Measurements from ENCODE around the gene TMEM145. TPM values are rescaled to one million over a fixed set of nuclear protein-coding genes. Genes with fewer than 3 reads are reported as not detected.

Gene TMEM145
- total and polyA plus RNA-seq, 9 of the 15 experiments (the other 6 are each of a cell fraction or from before 2014, with no cell fraction given): 0.80 to 5.5 (median 1.9) TPM; not detected in 3

DNA sequence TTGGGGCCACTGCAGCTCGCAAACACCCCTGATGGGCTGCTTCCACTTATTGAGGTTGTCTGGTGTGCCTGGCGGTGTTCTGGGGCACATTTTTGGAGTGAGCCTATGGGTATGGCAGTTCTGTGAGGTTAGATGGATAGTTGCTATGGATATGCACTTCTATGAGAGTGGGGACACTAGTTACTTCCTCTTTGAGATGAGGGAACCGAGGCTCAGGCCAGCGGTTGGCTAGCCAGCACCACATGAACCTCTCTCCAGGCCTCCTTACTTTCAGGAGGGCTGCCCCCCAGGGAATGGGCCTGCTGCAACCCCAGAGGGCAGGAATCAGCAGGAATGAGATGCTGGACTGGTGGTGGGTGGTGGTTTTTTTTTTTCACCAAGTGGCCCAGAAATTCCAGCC, 24.7 kb upstream of the TMEM145 start:
- in situ Hi-C loops (cut with MboI) (no loop called here), intact Hi-C loops (cut with micrococcal nuclease) (no loop called here)
- Histone ChIP-seq H3K9ac (ENCODE audit: insufficient read depth in 1 of 2, low read depth in 2 of 2, low read length in 2 of 2) (peak overlapping the region in 1 of 2 experiments; percentile 60; a peak in 1 of 4 replicates), H2AFZ (ENCODE audit: low read depth, low read length) (no peak overlapping the region), H3K79me2 (ENCODE audit: control insufficient read depth, insufficient read depth, low read length) (peaks cover 26% of the 10 kb centered on the region), H3K9me1 (ENCODE audit: control insufficient read depth, insufficient read depth, low read length) (no peaks in the 10 kb centered on the region), H3K9me3 (replicated peaks; ENCODE audit: control insufficient read depth, insufficient read depth, low read depth, low read length) (no peaks in the 10 kb centered on the region), H3K27me3 (ENCODE audit: control insufficient read depth in 2 of 2, insufficient read depth in 2 of 2, low read length in 2 of 2) (no peaks in the 10 kb centered on the region), H3K27ac (ENCODE audit: extremely low read depth, low read depth, low read length) (no peak overlapping the region), H3K4me3 (no peak overlapping the region), H3K4me1 (replicated peaks in 1 of 2; ENCODE audit: control insufficient read depth in 2 of 2, insufficient read depth in 2 of 2, low read length in 2 of 2) (peaks cover 17 to 82% of the 10 kb centered on the region in 2 experiments; a peak in 4 of 5 replicates), H3K4me2 (ENCODE audit: insufficient read depth, low read length) (no peak overlapping the region), H3K36me3 (ENCODE audit: control insufficient read depth, insufficient read depth, low read length) (peaks cover 69% of the 10 kb centered on the region; the same call in 2 of the 3 replicates), H4K20me1 (replicated peaks; ENCODE audit: control insufficient read depth, insufficient read depth, low read length) (0 out of 2 replicates have a peak, but pooled peaks cover 8% of the 10 kb centered on the region)
- no peak for FAIRE-seq
- ATAC-seq: no peak
- no peak for TF ChIP-seq HEY1 (CRISPR knock-in tag; IDR thresholded peaks at IDR 0.05; ENCODE audit: borderline replicate concordance)
- TF ChIP-seq ZBTB1 (CRISPR knock-in tag; IDR thresholded peaks at IDR 0.05; ENCODE audit: borderline replicate concordance, low read depth): no peak
- no peak for TF ChIP-seq CBX1 (IDR thresholded peaks at IDR 0.05; ENCODE audit: low read depth)
- no peak for TF ChIP-seq RBM39 (optimal IDR thresholded peaks at IDR 0.05; ENCODE audit: low read depth, low read length)
- no peak for TF ChIP-seq NFATC3 (IDR thresholded peaks at IDR 0.05)
- TF ChIP-seq DPF2 (IDR thresholded peaks at IDR 0.05): no peak
- TF ChIP-seq, protein P1, sequence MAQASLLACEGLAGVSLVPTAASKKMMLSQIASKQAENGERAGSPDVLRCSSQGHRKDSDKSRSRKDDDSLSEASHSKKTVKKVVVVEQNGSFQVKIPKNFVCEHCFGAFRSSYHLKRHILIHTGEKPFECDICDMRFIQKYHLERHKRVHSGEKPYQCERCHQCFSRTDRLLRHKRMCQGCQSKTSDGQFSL (CRISPR knock-in tag; IDR thresholded peaks at IDR 0.05): no peak
- TF ChIP-seq, protein P1 (tag; IDR thresholded peaks at IDR 0.05): no peak
- no peak for TF ChIP-seq ZNF3 (CRISPR knock-in tag; IDR thresholded peaks at IDR 0.05)
- TF ChIP-seq, protein P2, sequence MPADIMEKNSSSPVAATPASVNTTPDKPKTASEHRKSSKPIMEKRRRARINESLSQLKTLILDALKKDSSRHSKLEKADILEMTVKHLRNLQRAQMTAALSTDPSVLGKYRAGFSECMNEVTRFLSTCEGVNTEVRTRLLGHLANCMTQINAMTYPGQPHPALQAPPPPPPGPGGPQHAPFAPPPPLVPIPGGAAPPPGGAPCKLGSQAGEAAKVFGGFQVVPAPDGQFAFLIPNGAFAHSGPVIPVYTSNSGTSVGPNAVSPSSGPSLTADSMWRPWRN (IDR thresholded peaks at IDR 0.05; ENCODE audit: low read depth): no peak
- TF ChIP-seq, protein P3, sequence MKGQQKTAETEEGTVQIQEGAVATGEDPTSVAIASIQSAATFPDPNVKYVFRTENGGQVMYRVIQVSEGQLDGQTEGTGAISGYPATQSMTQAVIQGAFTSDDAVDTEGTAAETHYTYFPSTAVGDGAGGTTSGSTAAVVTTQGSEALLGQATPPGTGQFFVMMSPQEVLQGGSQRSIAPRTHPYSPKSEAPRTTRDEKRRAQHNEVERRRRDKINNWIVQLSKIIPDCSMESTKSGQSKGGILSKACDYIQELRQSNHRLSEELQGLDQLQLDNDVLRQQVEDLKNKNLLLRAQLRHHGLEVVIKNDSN (CRISPR knock-in tag; IDR thresholded peaks at IDR 0.05): no peak
- no peak for DNase-seq (ENCODE audit: extremely low read depth in 1 of 4, low spot score in 3 of 4)
- POLR2A ChIA-PET: interaction anchor here (1.2 kb wide), 1 partner anchor 14 kb away, joined by 4 read pairs; the partner anchor contains the start of genes PAFAH1B3 and PRR19
- WGBS (ENCODE audit: insufficient coverage, low coverage, missing lambda C conversion rate): 70% methylated on average over 4 of the region's 4 CpGs
- no TSS peak for BruUV-seq (replicated peaks)
- CTCF ChIA-PET (ENCODE audit: low intra/inter-chr PET ratio): interaction anchor here (0.6 kb wide), 1 partner anchor 8 kb away, joined by 3 read pairs; no protein-coding TSS in a partner anchor

Data from K562 (cell line).